ENCODE measurements around the gene OR51B4. TPM values are rescaled to one million over a fixed set of nuclear protein-coding genes. Genes with fewer than 3 reads are reported as not detected.

The OR51B4 gene
- total and polyA plus RNA-seq, 7 donors = not detected

DNA sequence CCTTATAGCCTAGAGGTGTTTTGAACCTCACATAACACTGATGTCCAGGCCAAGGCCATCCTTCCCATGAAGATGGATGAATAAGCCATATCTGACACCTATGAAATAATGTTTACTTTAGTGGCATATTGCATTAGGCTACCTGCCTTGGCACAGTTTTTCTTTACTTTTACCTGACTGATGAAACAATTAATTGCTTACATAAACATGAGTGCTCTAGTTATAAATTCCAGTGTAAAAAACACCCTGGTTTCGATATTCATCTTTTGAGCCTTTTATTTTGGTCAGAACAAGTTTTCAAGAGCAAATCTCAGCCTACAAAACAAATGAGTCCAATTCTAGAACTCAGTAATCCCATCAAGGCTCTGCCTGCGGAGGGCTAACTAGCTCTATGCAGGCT lies 25.0 kb downstream of the OR51B4 start:
- intact Hi-C loops (cut with DNase I) = no loop called here
- no peak overlapping the region for H3K4me3 ChIP-seq
- no peak for DNase-seq
- H3K9me3 ChIP-seq = no peaks in the 10 kb centered on the region
- H3K27me3 ChIP-seq (ENCODE audit: insufficient read depth in 3 of 3, low read length in 2 of 3) = no peaks in the 10 kb centered on the region
- 67 to 80% (median 70%) methylated on average over 2 of the region's 2 CpGs for WGBS, 3 donors
- TF ChIP-seq, protein P1, sequence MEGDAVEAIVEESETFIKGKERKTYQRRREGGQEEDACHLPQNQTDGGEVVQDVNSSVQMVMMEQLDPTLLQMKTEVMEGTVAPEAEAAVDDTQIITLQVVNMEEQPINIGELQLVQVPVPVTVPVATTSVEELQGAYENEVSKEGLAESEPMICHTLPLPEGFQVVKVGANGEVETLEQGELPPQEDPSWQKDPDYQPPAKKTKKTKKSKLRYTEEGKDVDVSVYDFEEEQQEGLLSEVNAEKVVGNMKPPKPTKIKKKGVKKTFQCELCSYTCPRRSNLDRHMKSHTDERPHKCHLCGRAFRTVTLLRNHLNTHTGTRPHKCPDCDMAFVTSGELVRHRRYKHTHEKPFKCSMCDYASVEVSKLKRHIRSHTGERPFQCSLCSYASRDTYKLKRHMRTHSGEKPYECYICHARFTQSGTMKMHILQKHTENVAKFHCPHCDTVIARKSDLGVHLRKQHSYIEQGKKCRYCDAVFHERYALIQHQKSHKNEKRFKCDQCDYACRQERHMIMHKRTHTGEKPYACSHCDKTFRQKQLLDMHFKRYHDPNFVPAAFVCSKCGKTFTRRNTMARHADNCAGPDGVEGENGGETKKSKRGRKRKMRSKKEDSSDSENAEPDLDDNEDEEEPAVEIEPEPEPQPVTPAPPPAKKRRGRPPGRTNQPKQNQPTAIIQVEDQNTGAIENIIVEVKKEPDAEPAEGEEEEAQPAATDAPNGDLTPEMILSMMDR (IDR thresholded peaks at IDR 0.05) = no peak
- H3K27ac ChIP-seq = no peak overlapping the region
- no peaks in the 10 kb centered on the region for H3K4me1 ChIP-seq
- H3K36me3 ChIP-seq (ENCODE audit: insufficient read depth in 1 of 2, low read depth in 1 of 2) = no peaks in the 10 kb centered on the region
- ATAC-seq = no peak

DNA sequence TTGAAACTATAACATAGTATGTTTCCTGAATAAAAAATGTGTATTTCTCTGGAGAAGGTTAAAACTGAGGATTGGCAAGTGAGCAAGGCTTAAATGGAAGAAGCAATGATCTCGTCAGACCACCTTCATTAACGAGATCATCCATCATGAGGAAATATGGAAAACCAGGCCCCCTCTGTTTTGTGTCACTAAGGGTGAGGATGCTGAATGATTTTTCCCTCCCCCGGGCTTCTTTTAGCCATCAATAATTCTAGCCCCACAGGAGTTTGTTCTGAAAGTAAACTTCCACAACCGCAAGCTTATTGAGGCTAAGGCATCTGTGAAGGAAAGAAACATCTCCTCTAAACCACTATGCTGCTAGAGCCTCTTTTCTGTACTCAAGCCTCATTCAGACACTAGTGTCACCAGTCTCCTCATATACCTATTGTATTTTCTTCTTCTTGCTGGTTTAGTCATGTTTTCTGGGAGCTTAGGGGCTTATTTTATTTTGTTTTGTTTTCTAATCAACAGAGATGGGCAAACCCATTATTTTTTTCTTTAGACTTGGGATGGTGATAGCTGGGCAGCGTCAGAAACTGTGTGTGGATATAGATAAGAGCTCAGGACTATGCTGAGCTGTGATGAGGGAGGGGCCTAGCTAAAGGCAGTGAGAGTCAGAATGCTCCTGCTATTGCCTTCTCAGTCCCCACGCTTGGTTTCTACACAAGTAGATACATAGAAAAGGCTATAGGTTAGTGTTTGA lies 26.2 kb downstream of the OR51B4 start:
- H3K4me3 ChIP-seq = no peak overlapping the region
- ATAC-seq = no peak
- H3K4me1 ChIP-seq = no peaks in the 10 kb centered on the region
- DNase-seq = no peak
- no peaks in the 10 kb centered on the region for H3K36me3 ChIP-seq (ENCODE audit: insufficient read depth in 1 of 2, low read depth in 1 of 2)
- intact Hi-C loops (cut with DNase I) = no loop called here
- H3K27me3 ChIP-seq (ENCODE audit: insufficient read depth in 3 of 3, low read length in 2 of 3) = no peaks in the 10 kb centered on the region
- H3K9me3 ChIP-seq = no peaks in the 10 kb centered on the region
- TF ChIP-seq, protein P1 (IDR thresholded peaks at IDR 0.05) = no peak
- no peak overlapping the region for H3K27ac ChIP-seq
- WGBS, 3 donors = 75 to 79% (median 78%) methylated on average over 6 of the region's 6 CpGs

DNA sequence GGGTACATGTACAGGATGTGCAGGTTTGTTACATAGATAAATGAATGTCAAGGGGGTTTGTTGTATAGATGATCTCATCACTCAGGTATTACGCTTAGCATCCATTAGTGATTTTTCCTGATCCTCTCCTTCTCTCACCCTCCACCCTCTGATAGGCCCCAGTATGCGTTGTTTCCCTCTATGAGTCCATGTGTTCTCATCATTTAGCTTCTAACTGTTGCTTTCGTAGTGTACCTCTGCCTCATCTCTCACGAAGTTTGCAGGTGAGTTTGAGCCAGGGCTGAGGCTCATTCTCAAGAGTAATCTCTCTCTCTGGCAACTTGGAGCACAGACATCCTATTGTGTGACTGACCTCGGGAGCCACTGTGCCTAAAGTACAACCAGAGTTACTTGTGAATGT lies 27.4 kb downstream of the OR51B4 start:
- H3K36me3 ChIP-seq (ENCODE audit: insufficient read depth in 1 of 2, low read depth in 1 of 2) = no peaks in the 10 kb centered on the region
- H3K4me1 ChIP-seq = no peaks in the 10 kb centered on the region
- intact Hi-C loops (cut with DNase I) = no loop called here
- TF ChIP-seq, protein P1 (IDR thresholded peaks at IDR 0.05) = no peak
- H3K4me3 ChIP-seq = no peak overlapping the region
- DNase-seq (no peak), ATAC-seq (no peak)
- H3K27ac ChIP-seq = no peak overlapping the region
- WGBS, 3 donors = 67 to 70% (median 69%) methylated on average over 5 of the region's 5 CpGs
- H3K27me3 ChIP-seq (ENCODE audit: insufficient read depth in 3 of 3, low read length in 2 of 3) = no peaks in the 10 kb centered on the region
- no peaks in the 10 kb centered on the region for H3K9me3 ChIP-seq

DNA sequence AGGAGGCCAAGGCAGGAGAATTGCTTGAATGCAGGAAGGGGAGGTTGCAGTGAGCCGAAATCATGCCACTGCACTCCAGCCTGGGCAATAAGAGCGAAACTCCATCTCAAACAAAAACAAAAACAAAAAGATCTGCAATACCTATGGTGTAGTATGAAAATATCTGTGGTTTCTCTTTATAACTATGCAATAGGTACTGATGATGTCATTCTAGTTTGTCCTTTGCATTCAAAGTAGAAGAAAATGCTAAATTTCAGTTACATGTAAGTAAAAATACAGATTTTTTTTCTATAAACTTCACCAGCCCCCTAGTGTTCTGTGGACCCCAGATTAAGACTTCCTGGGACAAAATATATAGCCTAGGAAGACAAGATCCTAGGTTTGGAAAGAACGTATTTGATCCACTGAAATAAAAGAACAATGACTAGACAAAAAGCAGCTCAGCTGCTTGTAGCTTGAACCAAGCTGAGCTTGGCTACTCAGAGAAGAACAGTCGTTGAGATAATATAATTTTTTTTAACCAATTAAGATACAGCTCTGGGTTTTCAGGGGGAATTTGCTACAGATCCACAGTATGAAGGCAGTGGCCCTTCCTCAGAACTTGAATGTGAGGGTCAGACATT lies 29.2 kb downstream of the OR51B4 start:
- no peaks in the 10 kb centered on the region for H3K36me3 ChIP-seq (ENCODE audit: insufficient read depth in 1 of 2, low read depth in 1 of 2)
- TF ChIP-seq, protein P1 (IDR thresholded peaks at IDR 0.05) = no peak
- no peak overlapping the region for H3K4me3 ChIP-seq
- H3K27me3 ChIP-seq (ENCODE audit: insufficient read depth in 3 of 3, low read length in 2 of 3) = no peaks in the 10 kb centered on the region
- DNase-seq (no peak), ATAC-seq (no peak)
- intact Hi-C loops (cut with DNase I) = no loop called here
- no peak overlapping the region for H3K27ac ChIP-seq
- H3K9me3 ChIP-seq = no peaks in the 10 kb centered on the region
- WGBS, 3 donors = 62 to 75% (median 66%) methylated on average over 4 of the region's 4 CpGs
- no peaks in the 10 kb centered on the region for H3K4me1 ChIP-seq

All from psoas muscle (tissue), 8 donors.